Adrenal gland (tissue), 12 donors: ENCODE measurements around the gene NAP1L1. TPM values are rescaled to one million over a fixed set of nuclear protein-coding genes. Genes with fewer than 3 reads are reported as not detected.

Experiments used
- DNase-seq, 7 donors: peaks; one replicate each; pipeline ENCODE4 v3.0.0-alpha.2; 2019 to 2020
- H3K27ac ChIP-seq, 5 donors: fragments of 200-600 bp; sonication (generic) in 4 of 5; 1 replicate in 3 of 5; 2 replicates in 2 of 5; pipeline versions ENCODE4 v1.5.1 to v1.8.0; 2016 to 2020; ENCODE audit warnings: mild to moderate bottlenecking in 1 of 5
- H3K27me3 ChIP-seq: fragments of 200-600 bp; 2 replicates; pipeline ENCODE4 v1.8.0; 2021
- H3K36me3 ChIP-seq, 2 donors: fragments of 200-600 bp; replicated peaks in 1 of 2; 1 replicate in 1 of 2; 2 replicates in 1 of 2; pipeline versions ENCODE4 v1.5.1 to v1.8.0; 2018 to 2022
- H3K4me1 ChIP-seq, 2 donors: fragments of 200-600 bp; replicated peaks in 1 of 2; 1 replicate in 1 of 2; 2 replicates in 1 of 2; pipeline versions ENCODE4 v1.5.1 to v1.8.0; 2018 to 2021
- H3K4me3 ChIP-seq, 4 donors: fragments of 200-600 bp; sonication (generic) in 3 of 4; one replicate each; pipeline ENCODE4 v1.5.1; 2016 to 2018
- H3K9me3 ChIP-seq, 3 donors: fragments of 200-600 bp; sonication (generic) in 1 of 3; replicated peaks in 1 of 3; 1 replicate in 2 of 3; 2 replicates in 1 of 3; pipeline versions ENCODE4 v1.5.1 to v1.8.0; 2016 to 2021
- POLR2A ChIP-seq, 2 donors: fragments of 450-650 bp; IDR thresholded peaks; one replicate each; pipeline ENCODE4 v1.6.1; 2017; ENCODE audit warnings: antibody characterized with exemption in 2 of 2, mild to moderate bottlenecking in 2 of 2, moderate library complexity in 1 of 2
- WGBS, 4 donors: extraction: QIAGEN DNeasy Blood & Tissue Kit in 2 of 4; methylation state at CpG; one replicate each; pipeline versions ENCODE4 v1.1.5 to v1.1.7; 2013 to 2017; 5-methylcytosine and 5-hydroxymethylcytosine counted together
- intact Hi-C, 2 donors: fragments of 100-400 bp; cut with DNase I; formaldehyde crosslinking; loops; one replicate each; pipeline versions ENCODE4 v1.14.1 to v1.15.0; 2022 to 2023
- polyA plus RNA-seq, 3 donors: library from polyadenylated mRNA; stranded (reverse); fragments of 200-250 nt in 2 of 3; fragments of 350-450 nt in 1 of 3; fragmentation: Illumina TruSeq in 1 of 3; extraction: RNeasy Lipid Tissue Mini Kit (QIAGEN cat#74804) in 1 of 3; gene quantifications; one replicate each; pipeline ENCODE4 v1.2.3, GENCODE V29; 2013 to 2014
- total RNA-seq, 9 donors: library from RNA; depleted of rRNA in 4 of 9; stranded (reverse); fragments of >200 nt in 4 of 9; fragments of 120-200 nt in 1 of 9; fragmentation: NEBNext Ultra II Directional in 1 of 9; extraction: Animal tissue kit (Norgen Biotek cat#: 25700) in 1 of 9; gene quantifications; one replicate each; pipeline versions ENCODE4 v1.1.0 to v1.2.4, GENCODE V29; 2013 to 2023
- TF ChIP-seq, protein P1 (sequence below), 6 experiments: fragments of 450-650 bp in 4 of 6; fragments of 200-600 bp in 2 of 6; sonication (generic) in 1 of 6; IDR thresholded peaks; 1 replicate in 5 of 6; 2 replicates in 1 of 6; pipeline versions ENCODE4 v1.5.1 to v1.8.0; 2016 to 2021; ENCODE audit warnings: antibody characterized with exemption in 6 of 6, mild to moderate bottlenecking in 2 of 6, moderate library complexity in 1 of 6
- donor health status: healthy with polysubstance abuse.
- donor health status: Bipolar disorder and iron deficiency.
- donor health status: DM: yes; HTN: yes; CAD: no.
- donor health status: DM: no; HTN: no; CAD: no.
- donor health status: DM: no; HTN: no; CAD: no.
- donor health status: DM: yes; HTN: yes; CAD: no.

Gene NAP1L1
- total and polyA plus RNA-seq, 12 donors: 216 to 518 (median 347) TPM

DNA sequence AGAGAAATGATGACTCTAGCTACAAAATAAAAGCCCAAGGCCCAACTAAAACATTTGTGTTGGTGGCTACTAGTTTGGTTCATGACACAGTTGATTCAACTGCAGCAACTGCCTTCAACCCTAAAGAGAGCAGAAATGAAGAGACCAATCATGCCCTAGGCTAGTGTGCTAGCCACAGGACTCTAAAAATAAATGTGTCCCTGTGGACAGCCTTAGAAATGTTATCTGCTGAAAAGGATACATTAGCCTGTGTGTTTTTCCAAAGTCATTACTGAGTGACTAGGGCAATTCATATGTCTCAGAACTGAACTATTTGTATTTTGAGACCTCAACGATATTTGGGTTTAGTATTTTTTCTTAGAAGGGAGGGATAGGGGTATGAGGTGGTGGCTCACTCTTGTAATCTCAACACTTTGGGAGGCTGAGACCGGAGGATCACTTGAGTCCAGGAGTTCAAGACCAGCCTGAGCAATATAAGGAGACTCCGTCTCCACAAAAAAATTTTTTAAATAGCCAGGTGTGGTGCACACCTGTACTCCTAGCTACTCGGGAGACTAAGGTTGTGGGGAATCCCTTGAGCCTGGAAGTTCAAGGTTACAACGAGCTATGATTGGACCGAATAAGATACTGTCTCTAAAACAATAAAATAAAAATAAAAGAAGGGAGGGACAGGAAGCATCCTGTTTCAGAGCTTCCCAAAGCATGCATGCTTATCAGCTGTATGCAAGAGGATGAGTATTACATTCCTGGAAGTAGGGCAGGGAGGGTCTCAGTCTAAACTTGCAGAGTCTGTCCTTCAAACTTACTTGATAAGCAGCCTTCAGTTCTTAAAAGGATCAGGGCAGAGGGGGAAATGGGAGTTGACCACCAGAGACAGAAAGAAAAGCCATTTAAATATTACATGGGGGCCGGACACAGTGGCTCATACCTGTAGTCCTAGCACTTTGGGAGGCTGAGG lies 29.6 kb upstream of the NAP1L1 start:
- Histone ChIP-seq H3K4me3 (no peak overlapping the region), H3K9me3 (no peaks in the 10 kb centered on the region), H3K4me1 (no peaks in the 10 kb centered on the region), H3K27me3 (no peaks in the 10 kb centered on the region), H3K36me3 (no peaks in the 10 kb centered on the region), H3K27ac (no peak overlapping the region)
- WGBS, 4 donors: 57 to 65% (median 62%) methylated on average over 7 of the region's 7 CpGs
- intact Hi-C loops: no loop called here
- TF ChIP-seq POLR2A (IDR thresholded peaks at IDR 0.05): no peak
- TF ChIP-seq, protein P1, sequence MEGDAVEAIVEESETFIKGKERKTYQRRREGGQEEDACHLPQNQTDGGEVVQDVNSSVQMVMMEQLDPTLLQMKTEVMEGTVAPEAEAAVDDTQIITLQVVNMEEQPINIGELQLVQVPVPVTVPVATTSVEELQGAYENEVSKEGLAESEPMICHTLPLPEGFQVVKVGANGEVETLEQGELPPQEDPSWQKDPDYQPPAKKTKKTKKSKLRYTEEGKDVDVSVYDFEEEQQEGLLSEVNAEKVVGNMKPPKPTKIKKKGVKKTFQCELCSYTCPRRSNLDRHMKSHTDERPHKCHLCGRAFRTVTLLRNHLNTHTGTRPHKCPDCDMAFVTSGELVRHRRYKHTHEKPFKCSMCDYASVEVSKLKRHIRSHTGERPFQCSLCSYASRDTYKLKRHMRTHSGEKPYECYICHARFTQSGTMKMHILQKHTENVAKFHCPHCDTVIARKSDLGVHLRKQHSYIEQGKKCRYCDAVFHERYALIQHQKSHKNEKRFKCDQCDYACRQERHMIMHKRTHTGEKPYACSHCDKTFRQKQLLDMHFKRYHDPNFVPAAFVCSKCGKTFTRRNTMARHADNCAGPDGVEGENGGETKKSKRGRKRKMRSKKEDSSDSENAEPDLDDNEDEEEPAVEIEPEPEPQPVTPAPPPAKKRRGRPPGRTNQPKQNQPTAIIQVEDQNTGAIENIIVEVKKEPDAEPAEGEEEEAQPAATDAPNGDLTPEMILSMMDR (IDR thresholded peaks at IDR 0.05): no peak
- DNase-seq: no peak

DNA sequence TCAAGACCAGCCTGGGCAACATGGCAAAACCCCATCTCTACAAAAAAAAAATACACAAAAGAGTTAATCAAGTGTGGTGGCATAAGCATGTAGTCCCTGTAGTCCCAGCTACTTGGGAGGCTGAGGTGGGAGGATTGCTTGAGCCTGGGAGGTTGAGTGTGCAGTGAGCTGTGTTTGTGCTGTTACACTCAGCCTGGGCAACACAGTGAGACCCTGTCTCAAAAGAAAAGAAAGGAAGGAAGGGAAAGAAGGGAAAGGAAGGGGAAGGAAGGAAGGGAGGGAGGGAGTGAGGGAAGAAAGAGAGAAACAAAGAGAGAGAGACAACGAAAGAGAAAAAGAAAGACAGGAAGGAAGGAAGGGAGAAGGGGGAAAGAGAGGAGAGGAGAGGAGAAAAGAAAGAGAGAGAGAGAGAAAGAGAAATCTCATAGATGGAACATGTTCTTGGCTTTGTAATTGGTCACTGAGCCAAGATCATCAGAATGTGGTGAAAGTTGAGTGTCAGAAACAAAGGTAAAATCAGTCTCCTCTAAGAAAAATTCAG lies 26.8 kb upstream of the NAP1L1 start:
- TF ChIP-seq, protein P1 (IDR thresholded peaks at IDR 0.05): no peak
- no peak for TF ChIP-seq POLR2A (IDR thresholded peaks at IDR 0.05)
- WGBS, 4 donors: 60 to 80% methylated on average over 1 of the region's 1 CpG; no CpG with 5 or more reads in 2 of the 4 donors
- H3K27me3 ChIP-seq: no peaks in the 10 kb centered on the region
- H3K9me3 ChIP-seq: no peaks in the 10 kb centered on the region
- no peak overlapping the region for H3K27ac ChIP-seq
- no peaks in the 10 kb centered on the region for H3K4me1 ChIP-seq
- H3K4me3 ChIP-seq: no peak overlapping the region
- intact Hi-C loops: no loop called here
- DNase-seq: no peak
- H3K36me3 ChIP-seq: no peaks in the 10 kb centered on the region

DNA sequence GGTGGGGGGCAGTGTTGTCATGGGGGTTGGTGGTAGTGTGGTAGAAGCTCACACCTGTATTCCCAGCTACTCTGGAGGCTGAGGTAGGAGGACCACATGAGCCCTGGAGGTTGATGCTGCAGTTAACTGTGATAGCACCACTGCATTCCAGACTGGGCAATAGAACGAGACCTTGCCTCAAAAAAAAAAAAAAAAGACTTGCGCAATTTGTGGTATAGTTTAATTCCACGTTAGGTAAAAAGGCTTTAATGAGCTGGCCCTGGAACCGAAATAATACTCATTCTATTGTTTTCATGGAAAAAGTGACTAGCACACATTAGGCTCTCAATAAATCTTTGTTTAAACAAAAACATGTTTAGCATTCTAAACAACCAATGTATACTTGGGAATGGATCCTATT lies 25.4 kb upstream of the NAP1L1 start:
- H3K27ac ChIP-seq: no peak overlapping the region
- 71 to 82% (median 77%) methylated on average over 4 of the region's 4 CpGs for WGBS, 4 donors
- H3K27me3 ChIP-seq: no peaks in the 10 kb centered on the region
- TF ChIP-seq POLR2A (IDR thresholded peaks at IDR 0.05): no peak
- TF ChIP-seq, protein P1 (IDR thresholded peaks at IDR 0.05): no peak
- no peak for DNase-seq
- no peaks in the 10 kb centered on the region for H3K36me3 ChIP-seq
- no peaks in the 10 kb centered on the region for H3K9me3 ChIP-seq
- H3K4me3 ChIP-seq: no peak overlapping the region
- intact Hi-C loops: no loop called here
- H3K4me1 ChIP-seq: no peaks in the 10 kb centered on the region

DNA sequence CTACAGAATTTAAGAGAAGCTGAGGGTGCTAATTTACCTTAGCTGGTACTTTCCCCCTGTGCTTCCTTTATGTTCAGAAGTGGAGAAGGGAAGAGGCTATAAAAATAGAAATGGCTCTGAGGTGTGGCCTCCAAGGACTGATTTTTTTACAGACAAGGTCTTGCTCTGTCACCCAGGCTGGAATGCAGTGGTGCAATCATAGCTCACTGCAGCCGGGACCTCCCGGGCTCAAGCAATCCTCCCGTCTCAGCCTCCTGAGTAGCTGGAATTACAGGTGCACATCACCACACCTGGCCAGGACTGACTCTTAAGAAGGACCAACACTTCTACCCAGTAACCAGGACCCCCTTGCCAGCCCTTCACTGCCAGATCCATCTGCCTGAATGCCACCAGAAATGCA lies 23.9 kb upstream of the NAP1L1 start:
- H3K36me3 ChIP-seq: no peaks in the 10 kb centered on the region
- 52 to 72% (median 59%) methylated on average over 3 of the region's 3 CpGs for WGBS, 4 donors
- intact Hi-C loops: no loop called here
- DNase-seq: no peak
- H3K27ac ChIP-seq: no peak overlapping the region
- H3K4me1 ChIP-seq: no peaks in the 10 kb centered on the region
- H3K9me3 ChIP-seq: no peaks in the 10 kb centered on the region
- no peaks in the 10 kb centered on the region for H3K27me3 ChIP-seq
- TF ChIP-seq, protein P1 (IDR thresholded peaks at IDR 0.05): no peak
- no peak for TF ChIP-seq POLR2A (IDR thresholded peaks at IDR 0.05)
- no peak overlapping the region for H3K4me3 ChIP-seq
